ENCODE results near the gene GALNT18. TPM values are rescaled to one million over a fixed set of nuclear protein-coding genes. Genes with fewer than 3 reads are reported as not detected.

The GALNT18 gene
- total RNA-seq, 1 experiment from 2014 or later: 1.7 TPM

DNA sequence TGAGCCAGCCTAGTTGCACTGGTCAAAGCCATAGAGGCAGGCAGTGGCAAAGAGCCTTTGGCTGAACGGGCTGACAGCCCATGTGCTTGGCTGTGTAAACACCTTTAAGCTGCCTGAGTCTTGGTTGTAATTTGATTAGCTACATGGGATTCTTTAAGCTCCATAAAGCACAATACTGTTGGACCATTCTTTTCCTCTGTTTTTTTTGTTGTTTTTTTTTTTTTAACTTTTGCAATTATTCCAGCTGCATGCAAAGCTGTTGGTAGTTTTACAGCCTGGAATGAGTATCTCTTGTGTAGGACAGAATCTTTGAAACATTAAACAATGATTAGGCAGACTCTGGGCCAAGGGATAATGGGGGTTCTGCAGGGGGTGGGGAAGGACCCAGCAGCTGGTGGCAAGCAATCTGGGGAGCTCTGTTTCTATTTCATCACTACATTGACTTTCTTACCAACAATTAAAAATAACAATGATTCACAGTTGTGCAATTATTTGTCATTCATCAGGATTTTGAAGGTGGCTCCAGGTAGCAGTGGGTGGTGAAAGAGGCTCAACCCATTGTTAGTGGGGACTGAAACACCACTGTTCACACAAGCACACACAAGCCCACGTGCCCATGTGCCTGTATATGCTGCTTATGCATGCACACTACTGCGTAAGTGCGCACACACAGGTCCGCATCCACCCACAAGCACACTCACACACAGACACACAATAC is 199.2 kb downstream of the GALNT18 start:
- H3T11ph ChIP-seq (ENCODE audit: low read length): no peak overlapping the region
- H3K79me2 ChIP-seq (ENCODE audit: insufficient read depth, low read length): no peaks in the 10 kb centered on the region
- no peak overlapping the region for H2AK5ac ChIP-seq (ENCODE audit: insufficient read length, low read length)
- H3K27ac ChIP-seq (ENCODE audit: insufficient read length, low read depth, low read length): no peak overlapping the region
- no peak overlapping the region for H4K91ac ChIP-seq (ENCODE audit: insufficient read length, low read depth, low read length)
- no peak overlapping the region for H3K4me2 ChIP-seq (ENCODE audit: insufficient read depth, insufficient read length, low read length)
- H2BK5ac ChIP-seq (ENCODE audit: insufficient read length, low read length): no peak overlapping the region
- no peak overlapping the region for H2BK20ac ChIP-seq (ENCODE audit: low read depth, low read length, poor library complexity, severe bottlenecking)
- no peak overlapping the region for H3K4me3 Mint-ChIP-seq
- H3K4me1 Mint-ChIP-seq: peaks cover 13 to 20% of the 10 kb centered on the region in 2 experiments; a peak in 3 of 4 replicates
- WGBS (ENCODE audit: extremely low coverage, insufficient read length, low lambda C conversion rate): no CpG with 5 or more reads among the region's 5 CpGs
- H3K23ac ChIP-seq (ENCODE audit: insufficient read length, low read depth, low read length): no peak overlapping the region
- no peaks in the 10 kb centered on the region for H3K23me2 ChIP-seq (ENCODE audit: insufficient read length, low read depth, low read length, poor library complexity, severe bottlenecking)
- H3K18ac ChIP-seq (ENCODE audit: insufficient read length, low read depth, low read length): no peak overlapping the region
- H3K9me3 Mint-ChIP-seq: no peaks in the 10 kb centered on the region
- no peak for DNase-seq
- no peak overlapping the region for H3K9ac ChIP-seq (ENCODE audit: extremely low read depth, insufficient read length, low read length)
- no peaks in the 10 kb centered on the region for H4K20me1 ChIP-seq (ENCODE audit: control insufficient read depth, insufficient read depth, insufficient read length)
- no peak overlapping the region for H2BK120ac ChIP-seq (ENCODE audit: low read depth, low read length, poor library complexity, severe bottlenecking)
- no peak overlapping the region for H2AFZ ChIP-seq (ENCODE audit: low read length)
- H4K8ac ChIP-seq (replicated peaks; ENCODE audit: insufficient read length, low read depth, low read length): no peak overlapping the region
- no peak for TF ChIP-seq CTCF (conservative IDR thresholded peaks at IDR 0.05)
- no peaks in the 10 kb centered on the region for H3K79me1 ChIP-seq (ENCODE audit: insufficient read depth, low read depth, low read length, poor library complexity, severe bottlenecking)
- H2BK15ac ChIP-seq (ENCODE audit: low read depth, low read length): no peak overlapping the region
- H3K56ac ChIP-seq (ENCODE audit: insufficient read length, low read depth, low read length): no peak overlapping the region
- H3K9me3 ChIP-seq (ENCODE audit: control insufficient read depth, low read depth, low read length): no peaks in the 10 kb centered on the region
- no peaks in the 10 kb centered on the region for H3K27me3 ChIP-seq (ENCODE audit: insufficient read depth, low read length)
- peak overlapping the region; percentile 17; the same call in 1 of the 2 replicates for H3K14ac ChIP-seq (ENCODE audit: insufficient read depth, low read length)
- peaks cover 5% of the 10 kb centered on the region; the same call in 1 of the 2 replicates for H3K27me3 Mint-ChIP-seq (ENCODE audit: low read depth)
- no peak overlapping the region; a peak in 1 of 7 replicates for H3K27ac Mint-ChIP-seq
- H2BK12ac ChIP-seq (ENCODE audit: insufficient read length, low read depth, low read length): no peak overlapping the region
- H3K36me3 Mint-ChIP-seq (ENCODE audit: insufficient read depth in 1 of 3, low read depth in 3 of 3): no peaks in the 10 kb centered on the region
- H4K5ac ChIP-seq (ENCODE audit: insufficient read length, low read depth, low read length): no peak overlapping the region
- no peak overlapping the region for H3K4ac ChIP-seq (ENCODE audit: low read depth, low read length)
- peaks cover 2% of the 10 kb centered on the region; the same call in 1 of the 2 replicates for H3K4me1 ChIP-seq (ENCODE audit: insufficient read depth, low read length)
